Ovary (tissue), 3 donors: Measurements from ENCODE around the gene NOXO1.

Source experiments
- CTCF ChIP-seq, 3 donors: fragments of 450-650 bp in 2 of 3; fragments of 200-600 bp in 1 of 3; IDR thresholded peaks; one replicate each; pipeline versions ENCODE4 v1.5.1 to v1.8.0; 2016 to 2022; ENCODE audit warnings: antibody characterized with exemption in 3 of 3, mild to moderate bottlenecking in 1 of 3
- EP300 ChIP-seq: sonication (generic); formaldehyde crosslinking; IDR thresholded peaks from one replicate; pipeline ENCODE4 v1.6.1; 2017; ENCODE audit warnings: antibody characterized with exemption
- POLR2A ChIP-seq: fragments of 450-650 bp; IDR thresholded peaks from one replicate; pipeline ENCODE4 v1.6.1; 2017; ENCODE audit warnings: antibody characterized with exemption, mild to moderate bottlenecking, moderate library complexity
- donor health status: DM: no; HTN: no; CAD: no.

GRCh38 chr16:2005646-2006045 lies 24.4 kb upstream of the NOXO1 start:
- no peak for TF ChIP-seq CTCF (IDR thresholded peaks at IDR 0.05)
- no peak for TF ChIP-seq POLR2A
- TF ChIP-seq EP300, result no peak
